ENCODE data around the gene PIK3CA.

The PIK3CA gene

GRCh38 chr3:179175358-179175757, 27.2 kb downstream of the PIK3CA start:
- no peak overlapping the region for H3K27ac ChIP-seq (ENCODE audit: low read depth, low read length)
- peaks cover 0 to 7% of the 10 kb centered on the region in 2 donors for H3K4me1 ChIP-seq (ENCODE audit: control insufficient read depth in 1 of 2, insufficient read depth in 2 of 2, low read length in 2 of 2)
- no peaks in the 10 kb centered on the region for H3K9me3 ChIP-seq (ENCODE audit: control insufficient read depth in 1 of 2, low read length in 2 of 2)
- no peaks in the 10 kb centered on the region for H3K27me3 ChIP-seq (ENCODE audit: control insufficient read depth in 1 of 2, insufficient read depth in 2 of 2, low read length in 2 of 2)
- no peak overlapping the region for H3K9ac ChIP-seq (ENCODE audit: low read depth in 1 of 2, low read length in 2 of 2)
- no peaks in the 10 kb centered on the region for H3K36me3 ChIP-seq (ENCODE audit: control insufficient read depth in 1 of 2, insufficient read depth in 2 of 2, low read length in 2 of 2)
- no peak overlapping the region for H3K4me3 ChIP-seq (ENCODE audit: low read depth in 1 of 2, low read length in 2 of 2)

- no peaks in the 10 kb centered on the region for H3K9me3 ChIP-seq (ENCODE audit: control insufficient read depth in 1 of 2, low read length in 2 of 2)
- H3K4me1 ChIP-seq (ENCODE audit: control insufficient read depth in 1 of 2, insufficient read depth in 2 of 2, low read length in 2 of 2), result peaks cover 0 to 22% of the 10 kb centered on the region in 2 donors
- H3K27ac ChIP-seq (ENCODE audit: low read depth, low read length), result no peak overlapping the region
- H3K27me3 ChIP-seq (ENCODE audit: control insufficient read depth in 1 of 2, insufficient read depth in 2 of 2, low read length in 2 of 2), result no peaks in the 10 kb centered on the region
- H3K36me3 ChIP-seq (ENCODE audit: control insufficient read depth in 1 of 2, insufficient read depth in 2 of 2, low read length in 2 of 2), result no peaks in the 10 kb centered on the region
- no peak overlapping the region for H3K4me3 ChIP-seq (ENCODE audit: low read depth in 1 of 2, low read length in 2 of 2)
- H3K9ac ChIP-seq (ENCODE audit: low read depth in 1 of 2, low read length in 2 of 2), result no peak overlapping the region
Observed at GRCh38 chr3:179177611-179178010, 29.5 kb downstream of the PIK3CA start.

- Histone ChIP-seq H3K4me3 (ENCODE audit: low read depth in 1 of 2, low read length in 2 of 2) (no peak overlapping the region), H3K9ac (ENCODE audit: low read depth in 1 of 2, low read length in 2 of 2) (no peak overlapping the region), H3K27me3 (ENCODE audit: control insufficient read depth in 1 of 2, insufficient read depth in 2 of 2, low read length in 2 of 2) (no peaks in the 10 kb centered on the region), H3K36me3 (ENCODE audit: control insufficient read depth in 1 of 2, insufficient read depth in 2 of 2, low read length in 2 of 2) (no peaks in the 10 kb centered on the region), H3K4me1 (ENCODE audit: control insufficient read depth in 1 of 2, insufficient read depth in 2 of 2, low read length in 2 of 2) (peaks cover 0 to 22% of the 10 kb centered on the region in 2 donors), H3K9me3 (ENCODE audit: control insufficient read depth in 1 of 2, low read length in 2 of 2) (no peaks in the 10 kb centered on the region), H3K27ac (ENCODE audit: low read depth, low read length) (no peak overlapping the region)
Observed at GRCh38 chr3:179179256-179179655, 31.1 kb downstream of the PIK3CA start.

GRCh38 chr3:179179979-179180759, 32.0 kb downstream of the PIK3CA start:
- Histone ChIP-seq H3K27me3 (ENCODE audit: control insufficient read depth in 1 of 2, insufficient read depth in 2 of 2, low read length in 2 of 2) (no peaks in the 10 kb centered on the region), H3K4me1 (ENCODE audit: control insufficient read depth in 1 of 2, insufficient read depth in 2 of 2, low read length in 2 of 2) (peaks cover 0 to 22% of the 10 kb centered on the region in 2 donors), H3K27ac (ENCODE audit: low read depth, low read length) (no peak overlapping the region), H3K4me3 (ENCODE audit: low read depth in 1 of 2, low read length in 2 of 2) (no peak overlapping the region), H3K36me3 (ENCODE audit: control insufficient read depth in 1 of 2, insufficient read depth in 2 of 2, low read length in 2 of 2) (no peaks in the 10 kb centered on the region), H3K9ac (ENCODE audit: low read depth in 1 of 2, low read length in 2 of 2) (no peak overlapping the region), H3K9me3 (ENCODE audit: control insufficient read depth in 1 of 2, low read length in 2 of 2) (no peaks in the 10 kb centered on the region)

- Histone ChIP-seq H3K27ac (ENCODE audit: low read depth, low read length) (no peak overlapping the region), H3K9me3 (ENCODE audit: control insufficient read depth in 1 of 2, low read length in 2 of 2) (no peaks in the 10 kb centered on the region), H3K36me3 (ENCODE audit: control insufficient read depth in 1 of 2, insufficient read depth in 2 of 2, low read length in 2 of 2) (no peaks in the 10 kb centered on the region), H3K27me3 (ENCODE audit: control insufficient read depth in 1 of 2, insufficient read depth in 2 of 2, low read length in 2 of 2) (no peaks in the 10 kb centered on the region), H3K4me1 (ENCODE audit: control insufficient read depth in 1 of 2, insufficient read depth in 2 of 2, low read length in 2 of 2) (peaks cover 0 to 22% of the 10 kb centered on the region in 2 donors), H3K9ac (ENCODE audit: low read depth in 1 of 2, low read length in 2 of 2) (no peak overlapping the region), H3K4me3 (ENCODE audit: low read depth in 1 of 2, low read length in 2 of 2) (no peak overlapping the region)
Observed at GRCh38 chr3:179181021-179181472, 32.9 kb downstream of the PIK3CA start.

- H3K4me1 ChIP-seq (ENCODE audit: control insufficient read depth in 1 of 2, insufficient read depth in 2 of 2, low read length in 2 of 2), result peaks cover 0 to 22% of the 10 kb centered on the region in 2 donors
- H3K36me3 ChIP-seq (ENCODE audit: control insufficient read depth in 1 of 2, insufficient read depth in 2 of 2, low read length in 2 of 2), result no peaks in the 10 kb centered on the region
- no peaks in the 10 kb centered on the region for H3K9me3 ChIP-seq (ENCODE audit: control insufficient read depth in 1 of 2, low read length in 2 of 2)
Observed at GRCh38 chr3:179181993-179182551, 33.9 kb downstream of the PIK3CA start.

GRCh38 chr3:179182902-179183301, 34.7 kb downstream of the PIK3CA start:
- no peak overlapping the region for H3K27ac ChIP-seq (ENCODE audit: low read depth, low read length)
- no peaks in the 10 kb centered on the region for H3K9me3 ChIP-seq (ENCODE audit: control insufficient read depth in 1 of 2, low read length in 2 of 2)
- no peaks in the 10 kb centered on the region for H3K36me3 ChIP-seq (ENCODE audit: control insufficient read depth in 1 of 2, insufficient read depth in 2 of 2, low read length in 2 of 2)
- no peak overlapping the region for H3K9ac ChIP-seq (ENCODE audit: low read depth in 1 of 2, low read length in 2 of 2)
- H3K4me3 ChIP-seq (ENCODE audit: low read depth in 1 of 2, low read length in 2 of 2), result no peak overlapping the region
- no peaks in the 10 kb centered on the region for H3K27me3 ChIP-seq (ENCODE audit: control insufficient read depth in 1 of 2, insufficient read depth in 2 of 2, low read length in 2 of 2)
- H3K4me1 ChIP-seq (ENCODE audit: control insufficient read depth in 1 of 2, insufficient read depth in 2 of 2, low read length in 2 of 2), result peaks cover 0 to 22% of the 10 kb centered on the region in 2 donors

More at GRCh38 chr3:179181993-179182551, 33.9 kb downstream of the PIK3CA start:
- no peak overlapping the region for H3K9ac ChIP-seq (ENCODE audit: low read depth in 1 of 2, low read length in 2 of 2)
- H3K4me3 ChIP-seq (ENCODE audit: low read depth in 1 of 2, low read length in 2 of 2), result no peak overlapping the region
- no peaks in the 10 kb centered on the region for H3K27me3 ChIP-seq (ENCODE audit: control insufficient read depth in 1 of 2, insufficient read depth in 2 of 2, low read length in 2 of 2)
- no peak overlapping the region for H3K27ac ChIP-seq (ENCODE audit: low read depth, low read length)

GRCh38 chr3:179184826-179185225, 36.7 kb downstream of the PIK3CA start:
- no peak overlapping the region for H3K27ac ChIP-seq (ENCODE audit: low read depth, low read length)
- H3K9me3 ChIP-seq (ENCODE audit: control insufficient read depth in 1 of 2, low read length in 2 of 2), result no peaks in the 10 kb centered on the region
- no peak overlapping the region for H3K4me3 ChIP-seq (ENCODE audit: low read depth in 1 of 2, low read length in 2 of 2)
- H3K4me1 ChIP-seq (ENCODE audit: control insufficient read depth in 1 of 2, insufficient read depth in 2 of 2, low read length in 2 of 2), result peaks cover 0 to 21% of the 10 kb centered on the region in 2 donors
- H3K27me3 ChIP-seq (ENCODE audit: control insufficient read depth in 1 of 2, insufficient read depth in 2 of 2, low read length in 2 of 2), result no peaks in the 10 kb centered on the region
- H3K9ac ChIP-seq (ENCODE audit: low read depth in 1 of 2, low read length in 2 of 2), result no peak overlapping the region
- no peaks in the 10 kb centered on the region for H3K36me3 ChIP-seq (ENCODE audit: control insufficient read depth in 1 of 2, insufficient read depth in 2 of 2, low read length in 2 of 2)

GRCh38 chr3:179186426-179186825, 38.3 kb downstream of the PIK3CA start:
- Histone ChIP-seq H3K27me3 (ENCODE audit: control insufficient read depth in 1 of 2, insufficient read depth in 2 of 2, low read length in 2 of 2) (no peaks in the 10 kb centered on the region), H3K9me3 (ENCODE audit: control insufficient read depth in 1 of 2, low read length in 2 of 2) (no peaks in the 10 kb centered on the region), H3K27ac (ENCODE audit: low read depth, low read length) (no peak overlapping the region), H3K4me3 (ENCODE audit: low read depth in 1 of 2, low read length in 2 of 2) (no peak overlapping the region), H3K36me3 (ENCODE audit: control insufficient read depth in 1 of 2, insufficient read depth in 2 of 2, low read length in 2 of 2) (no peaks in the 10 kb centered on the region), H3K9ac (ENCODE audit: low read depth in 1 of 2, low read length in 2 of 2) (no peak overlapping the region), H3K4me1 (ENCODE audit: control insufficient read depth in 1 of 2, insufficient read depth in 2 of 2, low read length in 2 of 2) (peaks cover 0 to 8% of the 10 kb centered on the region in 2 donors)

- H3K27me3 ChIP-seq (ENCODE audit: control insufficient read depth in 1 of 2, insufficient read depth in 2 of 2, low read length in 2 of 2), result no peaks in the 10 kb centered on the region
- no peaks in the 10 kb centered on the region for H3K9me3 ChIP-seq (ENCODE audit: control insufficient read depth in 1 of 2, low read length in 2 of 2)
- no peak overlapping the region for H3K4me3 ChIP-seq (ENCODE audit: low read depth in 1 of 2, low read length in 2 of 2)
- peaks cover 4 to 5% of the 10 kb centered on the region in 2 donors for H3K4me1 ChIP-seq (ENCODE audit: control insufficient read depth in 1 of 2, insufficient read depth in 2 of 2, low read length in 2 of 2)
- no peak overlapping the region for H3K27ac ChIP-seq (ENCODE audit: low read depth, low read length)
- no peak overlapping the region for H3K9ac ChIP-seq (ENCODE audit: low read depth in 1 of 2, low read length in 2 of 2)
- H3K36me3 ChIP-seq (ENCODE audit: control insufficient read depth in 1 of 2, insufficient read depth in 2 of 2, low read length in 2 of 2), result no peaks in the 10 kb centered on the region
Observed at GRCh38 chr3:179189759-179190158, 41.6 kb downstream of the PIK3CA start.
